ENCODE measurements around the gene RGP1. TPM values are rescaled to one million over a fixed set of nuclear protein-coding genes. Genes with fewer than 3 reads are reported as not detected.

Gene RGP1
- total RNA-seq, 4 donors from 2014 or later: 11.6 to 21.7 (median 13.8) TPM

- TF ChIP-seq CTCF (IDR thresholded peaks at IDR 0.05; ENCODE audit: low read depth): no peak
These were observed 42.1 kb upstream of the RGP1 start for GRCh38 chr9:35706951-35707350.

- TF ChIP-seq CTCF (IDR thresholded peaks at IDR 0.05; ENCODE audit: low read depth): no peak
These were observed 40.9 kb upstream of the RGP1 start for GRCh38 chr9:35708146-35708545.

- TF ChIP-seq CTCF (IDR thresholded peaks at IDR 0.05; ENCODE audit: low read depth): no peak
These were observed 38.1 kb upstream of the RGP1 start for GRCh38 chr9:35710818-35711500.

- TF ChIP-seq CTCF (IDR thresholded peaks at IDR 0.05; ENCODE audit: low read depth): no peak
These were observed 37.3 kb upstream of the RGP1 start for GRCh38 chr9:35711501-35712428.

GRCh38 chr9:35712762-35713400 is 36.2 kb upstream of the RGP1 start:
- TF ChIP-seq CTCF (IDR thresholded peaks at IDR 0.05; ENCODE audit: low read depth): no peak

- no peak for TF ChIP-seq CTCF (IDR thresholded peaks at IDR 0.05; ENCODE audit: low read depth)
These were observed 35.5 kb upstream of the RGP1 start for GRCh38 chr9:35713578-35713977.

- TF ChIP-seq CTCF (IDR thresholded peaks at IDR 0.05; ENCODE audit: low read depth): no peak
These were observed 35.0 kb upstream of the RGP1 start for GRCh38 chr9:35714123-35714522.

All from subcutaneous adipose tissue (tissue), 4 donors.